H9 (cell line): ENCODE measurements around the gene CCDC80. TPM values are rescaled to one million over a fixed set of nuclear protein-coding genes. Genes with fewer than 3 reads are reported as not detected.

Experiments
- DNase-seq: peaks from one replicate; pipeline ENCODE4 v3.0.0-alpha.2; 2017
- H2AFZ ChIP-seq: one replicate; pipeline ENCODE4 v1.6.1; 2013; ENCODE audit warnings: mild to moderate bottlenecking, low read length, control low read depth, moderate library complexity
- H2AK5ac ChIP-seq: 2 replicates; pipeline ENCODE4 v1.6.1; 2013; ENCODE audit warnings: low read length, control low read depth, mixed read lengths; ENCODE audit not compliant: insufficient read length
- H2BK120ac ChIP-seq: one replicate; pipeline ENCODE4 v1.6.1; 2013; ENCODE audit warnings: low read depth, mild to moderate bottlenecking, low read length, control low read depth, inconsistent platforms; ENCODE audit not compliant: poor library complexity, severe bottlenecking
- H2BK12ac ChIP-seq: 2 replicates; pipeline ENCODE4 v1.6.1; 2013; ENCODE audit warnings: low read length, control low read depth, mixed read lengths, low read depth; ENCODE audit not compliant: insufficient read length
- H2BK15ac ChIP-seq: 2 replicates; pipeline ENCODE4 v1.6.1; 2013; ENCODE audit warnings: low read depth, low read length, control low read depth
- H2BK20ac ChIP-seq: one replicate; pipeline ENCODE4 v1.6.1; 2013; ENCODE audit warnings: low read depth, mild to moderate bottlenecking, low read length, control low read depth, inconsistent platforms; ENCODE audit not compliant: poor library complexity, severe bottlenecking
- H2BK5ac ChIP-seq: 2 replicates; pipeline ENCODE4 v1.6.1; 2013; ENCODE audit warnings: low read length, control low read depth, mixed read lengths; ENCODE audit not compliant: insufficient read length
- H3K14ac ChIP-seq: 2 replicates; pipeline ENCODE4 v1.6.1; 2013; ENCODE audit warnings: low read length, control low read depth; ENCODE audit not compliant: insufficient read depth
- H3K18ac ChIP-seq: 2 replicates; pipeline ENCODE4 v1.6.1; 2013; ENCODE audit warnings: low read depth, mild to moderate bottlenecking, mixed read lengths, low read length, control low read depth; ENCODE audit not compliant: insufficient read length
- H3K23ac ChIP-seq: 2 replicates; pipeline ENCODE4 v1.6.1; 2013; ENCODE audit warnings: low read length, control low read depth, mixed read lengths, low read depth; ENCODE audit not compliant: insufficient read length
- H3K23me2 ChIP-seq: 2 replicates; pipeline ENCODE4 v1.6.1; 2013; ENCODE audit warnings: low read depth, mild to moderate bottlenecking, mixed read lengths, low read length, control low read depth; ENCODE audit not compliant: insufficient read length, poor library complexity, severe bottlenecking
- H3K27ac ChIP-seq: 2 replicates; pipeline ENCODE4 v1.5.1; 2013; ENCODE audit warnings: low read length, control low read depth, mixed read lengths, low read depth; ENCODE audit not compliant: insufficient read length
- H3K27me3 ChIP-seq: 2 replicates; pipeline ENCODE4 v1.6.1; 2013; ENCODE audit warnings: low read length, control low read depth, inconsistent platforms; ENCODE audit not compliant: insufficient read depth
- H3K4ac ChIP-seq: 2 replicates; pipeline ENCODE4 v1.6.1; 2013; ENCODE audit warnings: low read depth, mild to moderate bottlenecking, control low read depth, inconsistent platforms, low read length, moderate library complexity
- H3K4me1 ChIP-seq: 2 replicates; pipeline ENCODE4 v1.6.1; 2013; ENCODE audit warnings: low read length, control low read depth, inconsistent platforms; ENCODE audit not compliant: insufficient read depth
- H3K4me2 ChIP-seq: 2 replicates; pipeline ENCODE4 v1.6.1; 2013; ENCODE audit warnings: low read length, control low read depth, mixed read lengths; ENCODE audit not compliant: insufficient read length, insufficient read depth
- H3K56ac ChIP-seq: 2 replicates; pipeline ENCODE4 v1.6.1; 2013; ENCODE audit warnings: low read depth, mild to moderate bottlenecking, mixed read lengths, low read length, control low read depth; ENCODE audit not compliant: insufficient read length
- H3K79me1 ChIP-seq: 2 replicates; pipeline ENCODE4 v1.6.1; 2013; ENCODE audit warnings: low read depth, mild to moderate bottlenecking, moderate library complexity, low read length, control low read depth, inconsistent platforms; ENCODE audit not compliant: insufficient read depth, poor library complexity, severe bottlenecking
- H3K79me2 ChIP-seq: 2 replicates; pipeline ENCODE4 v1.6.1; 2013; ENCODE audit warnings: low read length, control low read depth, inconsistent platforms; ENCODE audit not compliant: insufficient read depth
- H3K9ac ChIP-seq: 2 replicates; pipeline ENCODE4 v1.6.1; 2013; ENCODE audit warnings: low read length, control low read depth, mixed read lengths; ENCODE audit not compliant: insufficient read length; ENCODE audit errors: extremely low read depth
- H3K9me3 ChIP-seq: one replicate; pipeline ENCODE4 v1.6.1; 2013; ENCODE audit warnings: low read depth, low read length, inconsistent platforms; ENCODE audit not compliant: control insufficient read depth
- H3T11ph ChIP-seq: one replicate; pipeline ENCODE4 v1.6.1; 2013; ENCODE audit warnings: mild to moderate bottlenecking, low read length, control low read depth, inconsistent platforms
- H4K20me1 ChIP-seq: one replicate; pipeline ENCODE4 v1.6.1; 2013; ENCODE audit not compliant: control insufficient read depth, insufficient read length, insufficient read depth
- H4K5ac ChIP-seq: 2 replicates; pipeline ENCODE4 v1.6.1; 2013; ENCODE audit warnings: low read depth, mild to moderate bottlenecking, mixed read lengths, low read length, control low read depth; ENCODE audit not compliant: insufficient read length
- H4K8ac ChIP-seq: replicated peaks from 2 replicates; pipeline ENCODE4 v1.6.1; 2013; ENCODE audit warnings: low read length, control low read depth, mixed read lengths, low read depth; ENCODE audit not compliant: insufficient read length
- H4K91ac ChIP-seq: 2 replicates; pipeline ENCODE4 v1.6.1; 2013; ENCODE audit warnings: low read depth, mild to moderate bottlenecking, moderate library complexity, mixed read lengths, low read length, control low read depth; ENCODE audit not compliant: insufficient read length
- H3K27ac Mint-ChIP-seq, 3 experiments: 2 replicates in 2 of 3; 3 replicates in 1 of 3; pipeline ENCODE4 v1.8.0; 2020 to 2021; ENCODE audit warnings: mixed read lengths in 3 of 3, mild to moderate bottlenecking in 1 of 3, moderate library complexity in 1 of 3
- H3K27me3 Mint-ChIP-seq: 2 replicates; pipeline ENCODE4 v1.8.0; 2021; ENCODE audit warnings: low read depth, mild to moderate bottlenecking, moderate library complexity, mixed read lengths
- H3K36me3 Mint-ChIP-seq, 3 experiments: 2 replicates in 2 of 3; 3 replicates in 1 of 3; pipeline ENCODE4 v1.8.0; 2020 to 2021; ENCODE audit warnings: low read depth in 3 of 3, mixed read lengths in 3 of 3; ENCODE audit not compliant: insufficient read depth in 1 of 3
- H3K4me1 Mint-ChIP-seq, 2 experiments: 2 replicates each; pipeline ENCODE4 v1.8.0; 2020; ENCODE audit warnings: mixed read lengths in 2 of 2
- H3K4me3 Mint-ChIP-seq, 2 experiments: 2 replicates in 1 of 2; 3 replicates in 1 of 2; pipeline ENCODE4 v1.8.0; 2020 to 2021; ENCODE audit warnings: mild to moderate bottlenecking in 2 of 2, mixed read lengths in 2 of 2, moderate library complexity in 1 of 2
- H3K9me3 Mint-ChIP-seq, 2 experiments: 2 replicates in 1 of 2; 3 replicates in 1 of 2; pipeline ENCODE4 v1.8.0; 2020; ENCODE audit warnings: mild to moderate bottlenecking in 2 of 2, mixed read lengths in 2 of 2, moderate library complexity in 1 of 2
- WGBS: extraction: QIAGEN DNeasy Blood & Tissue Kit; methylation state at CpG from one replicate; pipeline ENCODE4 v1.1.7; 2013; ENCODE audit warnings: missing lambda C conversion rate, low lambda C conversion rate, mixed read lengths; ENCODE audit not compliant: insufficient read length; ENCODE audit errors: extremely low coverage; 5-methylcytosine and 5-hydroxymethylcytosine counted together
- total RNA-seq: library from RNA; stranded (reverse); gene quantifications from 2 replicates; pipeline ENCODE4 v1.2.1, GENCODE V29; 2021
- TF ChIP-seq, protein P1 (sequence below): fragments of 200-600 bp; sonication (generic); conservative IDR thresholded peaks from 3 replicates; pipeline ENCODE4 v1.8.0; 2021; ENCODE audit warnings: antibody characterized with exemption, mild to moderate bottlenecking

The CCDC80 gene
- total RNA-seq, 1 experiment from 2014 or later, result 5.4 TPM

DNA sequence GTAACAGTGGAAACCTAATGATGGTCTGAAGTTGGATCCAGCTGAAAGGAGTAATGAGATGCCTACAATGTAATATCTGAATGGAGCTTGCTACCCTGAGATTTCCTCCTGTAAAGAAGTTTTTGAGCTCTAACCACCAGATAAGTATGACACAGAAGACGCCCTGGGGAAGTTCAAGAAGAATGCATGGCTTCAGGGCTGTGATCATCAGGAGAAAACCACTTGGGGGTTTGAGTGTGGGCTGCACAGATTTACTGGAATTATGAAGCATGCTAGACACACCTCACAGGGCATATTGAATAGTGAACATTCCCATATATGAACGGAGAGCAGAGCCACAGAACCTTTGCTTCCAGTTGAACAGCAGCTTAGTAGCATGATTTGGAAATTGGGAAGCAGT lies 10.6 kb upstream of the CCDC80 start:
- H3K27me3 ChIP-seq, result no peaks in the 10 kb centered on the region
- Mint-ChIP-seq H3K27ac (no peak overlapping the region), H3K4me1 (peaks cover 16 to 20% of the 10 kb centered on the region in 2 experiments), H3K4me3 (no peak overlapping the region), H3K36me3 (no peaks in the 10 kb centered on the region), H3K9me3 (no peaks in the 10 kb centered on the region; a peak in 1 of 5 replicates), H3K27me3 (no peaks in the 10 kb centered on the region)
- no peak overlapping the region for H2BK12ac ChIP-seq
- H2BK20ac ChIP-seq, result no peak overlapping the region
- H2BK15ac ChIP-seq, result no peak overlapping the region
- H2BK120ac ChIP-seq, result no peak overlapping the region
- H3T11ph ChIP-seq, result no peak overlapping the region
- H2AK5ac ChIP-seq, result no peak overlapping the region
- no peak overlapping the region for H4K91ac ChIP-seq
- H3K27ac ChIP-seq, result no peak overlapping the region
- DNase-seq, result no peak
- H3K4me2 ChIP-seq, result no peak overlapping the region
- H3K14ac ChIP-seq, result no peak overlapping the region
- no peak overlapping the region for H2AFZ ChIP-seq
- H4K20me1 ChIP-seq, result no peaks in the 10 kb centered on the region
- H3K23me2 ChIP-seq, result no peaks in the 10 kb centered on the region
- H3K4me1 ChIP-seq, result peaks cover 2% of the 10 kb centered on the region; the same call in 1 of the 2 replicates
- no peak overlapping the region for H2BK5ac ChIP-seq
- no peaks in the 10 kb centered on the region for H3K79me1 ChIP-seq
- TF ChIP-seq, protein P1, sequence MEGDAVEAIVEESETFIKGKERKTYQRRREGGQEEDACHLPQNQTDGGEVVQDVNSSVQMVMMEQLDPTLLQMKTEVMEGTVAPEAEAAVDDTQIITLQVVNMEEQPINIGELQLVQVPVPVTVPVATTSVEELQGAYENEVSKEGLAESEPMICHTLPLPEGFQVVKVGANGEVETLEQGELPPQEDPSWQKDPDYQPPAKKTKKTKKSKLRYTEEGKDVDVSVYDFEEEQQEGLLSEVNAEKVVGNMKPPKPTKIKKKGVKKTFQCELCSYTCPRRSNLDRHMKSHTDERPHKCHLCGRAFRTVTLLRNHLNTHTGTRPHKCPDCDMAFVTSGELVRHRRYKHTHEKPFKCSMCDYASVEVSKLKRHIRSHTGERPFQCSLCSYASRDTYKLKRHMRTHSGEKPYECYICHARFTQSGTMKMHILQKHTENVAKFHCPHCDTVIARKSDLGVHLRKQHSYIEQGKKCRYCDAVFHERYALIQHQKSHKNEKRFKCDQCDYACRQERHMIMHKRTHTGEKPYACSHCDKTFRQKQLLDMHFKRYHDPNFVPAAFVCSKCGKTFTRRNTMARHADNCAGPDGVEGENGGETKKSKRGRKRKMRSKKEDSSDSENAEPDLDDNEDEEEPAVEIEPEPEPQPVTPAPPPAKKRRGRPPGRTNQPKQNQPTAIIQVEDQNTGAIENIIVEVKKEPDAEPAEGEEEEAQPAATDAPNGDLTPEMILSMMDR, result no peak
- no peak overlapping the region for H3K4ac ChIP-seq
- H3K9me3 ChIP-seq, result no peaks in the 10 kb centered on the region
- no peak overlapping the region for H3K9ac ChIP-seq
- H3K18ac ChIP-seq, result no peak overlapping the region
- no peak overlapping the region for H3K23ac ChIP-seq
- no peak overlapping the region for H4K5ac ChIP-seq
- H4K8ac ChIP-seq, result no peak overlapping the region
- no CpG with 5 or more reads among the region's 2 CpGs for WGBS
- no peaks in the 10 kb centered on the region for H3K79me2 ChIP-seq
- no peak overlapping the region for H3K56ac ChIP-seq
